ENCODE results near the gene CEP112. TPM values are rescaled to one million over a fixed set of nuclear protein-coding genes. Genes with fewer than 3 reads are reported as not detected.

The CEP112 gene
- total RNA-seq, 4 donors from 2014 or later: 14.6 to 21.2 (median 20.2) TPM

GRCh38 chr17:65896889-65897288 lies 295.0 kb downstream of the CEP112 start:
- Histone ChIP-seq H3K9me3 (no peaks in the 10 kb centered on the region), H3K27ac (no peak overlapping the region), H3K36me3 (no peaks in the 10 kb centered on the region), H3K27me3 (no peaks in the 10 kb centered on the region), H3K4me1 (no peaks in the 10 kb centered on the region), H3K4me3 (replicated peaks in 1 of 3) (no peak overlapping the region)
- TF ChIP-seq POLR2A (IDR thresholded peaks at IDR 0.05) (no peak), CTCF (IDR thresholded peaks at IDR 0.05) (no peak)
- no peak for DNase-seq
- intact Hi-C loops (cut with DNase I): no loop called here

GRCh38 chr17:65895969-65896368 lies 296.0 kb downstream of the CEP112 start:
- Histone ChIP-seq H3K36me3 (no peaks in the 10 kb centered on the region), H3K4me1 (no peaks in the 10 kb centered on the region), H3K27me3 (no peaks in the 10 kb centered on the region), H3K9me3 (no peaks in the 10 kb centered on the region), H3K27ac (no peak overlapping the region), H3K4me3 (replicated peaks in 1 of 3) (no peak overlapping the region)
- TF ChIP-seq POLR2A (IDR thresholded peaks at IDR 0.05) (no peak), CTCF (IDR thresholded peaks at IDR 0.05) (no peak)
- intact Hi-C loops (cut with DNase I): no loop called here
- DNase-seq: no peak

- intact Hi-C loops (cut with DNase I): no loop called here
- no peak overlapping the region for H3K27ac ChIP-seq
Measured at GRCh38 chr17:65893692-65894279, 298.1 kb downstream of the CEP112 start.

GRCh38 chr17:65892912-65893377 lies 299.0 kb downstream of the CEP112 start:
- 87 to 95% methylated on average over 5 of the region's 5 CpGs for WGBS, 2 donors
- no peak overlapping the region for H3K27ac ChIP-seq
- H3K4me3 ChIP-seq (replicated peaks in 1 of 3): no peak overlapping the region
- H3K4me1 ChIP-seq: no peaks in the 10 kb centered on the region
- DNase-seq: no peak
- intact Hi-C loops (cut with DNase I): no loop called here
- no peaks in the 10 kb centered on the region for H3K27me3 ChIP-seq
- H3K9me3 ChIP-seq: no peaks in the 10 kb centered on the region
- TF ChIP-seq CTCF (IDR thresholded peaks at IDR 0.05): no peak
- TF ChIP-seq POLR2A (IDR thresholded peaks at IDR 0.05): no peak
- no peaks in the 10 kb centered on the region for H3K36me3 ChIP-seq

More at GRCh38 chr17:65893692-65894279, 298.1 kb downstream of the CEP112 start:
- WGBS, 2 donors: 91 to 92% methylated on average over 3 of the region's 3 CpGs
- H3K9me3 ChIP-seq: no peaks in the 10 kb centered on the region
- no peak for TF ChIP-seq POLR2A (IDR thresholded peaks at IDR 0.05)
- TF ChIP-seq CTCF (IDR thresholded peaks at IDR 0.05): no peak
- no peak for DNase-seq
- H3K4me3 ChIP-seq (replicated peaks in 1 of 3): no peak overlapping the region
- H3K27me3 ChIP-seq: no peaks in the 10 kb centered on the region
- H3K36me3 ChIP-seq: no peaks in the 10 kb centered on the region
- H3K4me1 ChIP-seq: no peaks in the 10 kb centered on the region

- 96 to 97% methylated on average over 7 of the region's 7 CpGs for WGBS, 2 donors
- no peak overlapping the region for H3K27ac ChIP-seq
Measured at GRCh38 chr17:65891231-65891735, 300.6 kb downstream of the CEP112 start.

More at GRCh38 chr17:65891231-65891735, 300.6 kb downstream of the CEP112 start:
- DNase-seq: no peak
- Histone ChIP-seq H3K4me1 (no peaks in the 10 kb centered on the region), H3K4me3 (replicated peaks in 1 of 3) (no peak overlapping the region), H3K9me3 (no peaks in the 10 kb centered on the region), H3K27me3 (no peaks in the 10 kb centered on the region), H3K36me3 (no peaks in the 10 kb centered on the region)
- intact Hi-C loops (cut with DNase I): no loop called here
- no peak for TF ChIP-seq CTCF (IDR thresholded peaks at IDR 0.05)
- TF ChIP-seq POLR2A (IDR thresholded peaks at IDR 0.05): no peak
